HG02588 (cell line): ENCODE measurements around the gene SEC16A.

Experiments used
- ATAC-seq: cut with Tn5 transposase; IDR thresholded peaks from one replicate; pipeline ENCODE4 v1.9.1; 2021; ENCODE audit warnings: mild to moderate bottlenecking, moderate library complexity; ENCODE audit not compliant: unreplicated experiment

The SEC16A gene

DNA sequence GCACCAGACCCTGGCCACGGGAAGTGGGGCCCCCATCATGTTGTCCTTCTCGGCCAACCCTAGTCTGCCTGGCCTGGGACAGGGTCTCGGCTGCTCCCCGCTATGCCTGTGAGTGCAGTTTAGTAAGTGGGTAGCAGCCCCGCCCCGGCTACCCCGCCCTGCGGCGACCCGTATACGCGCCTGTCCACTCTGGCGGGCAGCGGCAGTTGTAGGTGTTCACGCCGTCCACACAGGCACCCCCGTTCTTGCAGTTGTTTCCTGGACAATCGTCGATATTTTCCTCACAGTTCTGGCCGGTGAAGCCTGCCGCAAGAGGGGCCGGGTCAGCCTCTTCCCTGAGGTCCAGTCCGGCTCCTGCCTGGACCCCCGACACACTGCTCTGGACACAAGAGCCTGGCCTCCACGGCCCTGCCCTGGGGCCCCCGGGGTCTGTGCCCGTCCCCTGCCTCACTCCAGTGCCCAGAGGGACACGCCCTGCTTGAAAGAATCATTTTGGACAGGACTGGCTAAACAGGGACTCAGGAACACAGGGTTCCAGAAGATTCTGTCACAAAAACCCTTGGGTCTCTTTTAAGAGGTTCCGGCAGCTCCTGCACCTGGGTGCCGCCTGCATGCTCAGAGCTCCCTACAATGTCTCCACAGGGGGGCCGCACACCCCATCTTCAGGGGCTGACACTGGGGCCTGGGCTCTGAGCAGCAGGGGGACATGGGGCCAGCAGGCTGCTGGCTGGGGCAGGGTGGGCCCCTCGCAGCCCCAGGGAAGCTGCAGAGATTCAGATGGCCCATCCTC, 36.6 kb upstream of the SEC16A start:
- ATAC-seq = no peak

DNA sequence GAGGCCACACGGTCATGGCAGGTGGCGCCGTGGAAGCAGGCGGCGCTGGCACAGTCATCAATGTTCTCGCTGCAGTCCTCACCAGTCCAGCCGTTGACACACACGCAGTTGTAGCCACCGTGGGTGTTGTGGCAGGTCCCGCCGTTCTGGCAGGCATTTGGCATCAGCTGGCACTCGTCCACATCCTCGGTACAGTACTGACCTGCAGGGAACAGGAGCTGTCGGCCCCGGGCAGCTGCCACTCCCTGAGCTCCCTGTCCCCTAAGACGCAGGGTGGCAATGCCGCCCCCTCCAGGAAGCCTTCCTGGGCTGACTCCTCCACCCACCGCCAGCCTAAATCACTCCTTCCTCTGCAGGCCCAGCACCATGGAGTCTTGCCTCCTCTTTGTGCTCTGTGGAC, 35.8 kb upstream of the SEC16A start:
- no peak for ATAC-seq

- ATAC-seq = no peak
These were observed 35.1 kb upstream of the SEC16A start for GRCh38 chr9:136517950-136518349.

DNA sequence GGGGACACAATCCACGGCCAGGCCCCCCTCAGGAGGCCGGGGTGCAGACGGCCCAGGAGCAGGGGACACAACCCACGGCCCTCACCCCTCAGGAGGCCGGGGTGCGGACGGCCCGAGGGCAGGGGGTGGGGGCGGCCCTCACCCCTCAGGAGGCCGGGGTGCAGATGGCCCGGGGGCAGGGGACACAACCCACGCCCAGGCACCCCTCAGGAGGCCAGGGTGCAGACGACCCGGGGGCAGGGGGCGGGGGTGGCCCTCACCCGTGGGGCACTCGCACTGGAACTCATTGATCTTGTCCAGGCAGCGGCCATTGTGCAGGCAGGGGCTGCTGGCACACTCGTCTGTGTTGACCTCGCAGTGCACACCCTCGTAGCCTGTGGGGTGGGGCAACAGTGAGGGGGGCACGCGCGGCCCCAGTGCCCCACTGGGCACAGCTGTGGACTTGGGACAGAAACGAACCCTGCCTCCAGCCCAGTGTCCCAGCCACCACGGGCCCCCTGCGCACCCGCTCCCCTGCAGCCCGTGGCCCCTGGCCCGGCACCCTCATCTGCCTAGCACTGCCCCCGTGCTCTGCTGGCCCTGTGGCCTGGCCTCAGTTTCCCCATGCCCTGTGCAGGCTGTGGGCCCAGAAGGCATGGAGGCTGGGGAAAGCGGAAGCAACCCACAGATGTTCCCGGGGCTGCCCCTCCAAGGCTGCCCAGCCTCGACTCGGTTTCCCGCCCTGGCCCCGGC, 34.3 kb upstream of the SEC16A start:
- no peak for ATAC-seq

GRCh38 chr9:136516191-136516654, 33.4 kb upstream of the SEC16A start:
- ATAC-seq = no peak

- no peak for ATAC-seq
These were observed 32.4 kb upstream of the SEC16A start for GRCh38 chr9:136515276-136515675.

- no peak for ATAC-seq
These were observed 31.3 kb upstream of the SEC16A start for GRCh38 chr9:136514022-136514714.

DNA sequence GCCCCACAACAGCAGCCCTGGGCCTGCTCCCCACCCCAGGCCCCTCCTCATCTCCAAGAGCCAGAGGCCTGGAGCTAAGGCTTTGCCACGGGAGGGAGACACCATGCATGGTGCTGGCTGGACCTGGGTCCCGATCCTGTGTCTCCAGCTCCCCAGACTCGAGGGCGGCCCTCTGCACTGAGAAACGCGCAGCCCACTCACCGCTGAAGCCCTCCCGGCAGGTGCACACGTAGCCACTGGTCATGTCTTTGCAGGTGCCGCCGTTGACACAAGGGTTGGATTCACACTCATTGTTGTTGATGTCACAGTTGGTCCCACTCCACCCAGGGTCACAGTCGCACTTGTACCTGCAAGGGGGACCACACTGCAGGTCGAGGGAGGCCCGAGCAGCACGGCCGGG, 30.4 kb upstream of the SEC16A start:
- ATAC-seq = no peak

GRCh38 chr9:136512651-136513071, 29.8 kb upstream of the SEC16A start:
- no peak for ATAC-seq

GRCh38 chr9:136511670-136512592, 29.1 kb upstream of the SEC16A start:
- ATAC-seq = no peak

GRCh38 chr9:136511144-136511669, 28.4 kb upstream of the SEC16A start:
- ATAC-seq = no peak

DNA sequence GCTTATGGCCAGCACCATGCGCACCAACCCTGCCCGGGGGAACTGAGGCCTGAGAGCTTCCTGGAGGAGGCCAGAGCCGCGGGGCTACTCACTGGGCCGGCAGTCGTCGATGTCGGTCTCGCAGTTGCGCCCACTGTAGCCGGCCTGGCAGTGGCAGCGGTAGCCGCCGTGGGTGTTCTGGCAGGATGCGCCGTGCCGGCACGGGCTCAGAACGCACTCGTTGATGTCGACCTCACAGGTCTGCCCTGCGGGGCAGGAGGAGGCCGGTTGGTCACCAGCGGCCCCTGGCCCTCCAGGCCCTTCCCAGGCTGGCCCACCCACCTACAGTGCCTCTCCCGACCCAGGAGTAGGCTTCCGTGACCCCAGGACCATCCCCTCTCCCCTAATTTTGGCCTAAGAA, 27.7 kb upstream of the SEC16A start:
- ATAC-seq = no peak

DNA sequence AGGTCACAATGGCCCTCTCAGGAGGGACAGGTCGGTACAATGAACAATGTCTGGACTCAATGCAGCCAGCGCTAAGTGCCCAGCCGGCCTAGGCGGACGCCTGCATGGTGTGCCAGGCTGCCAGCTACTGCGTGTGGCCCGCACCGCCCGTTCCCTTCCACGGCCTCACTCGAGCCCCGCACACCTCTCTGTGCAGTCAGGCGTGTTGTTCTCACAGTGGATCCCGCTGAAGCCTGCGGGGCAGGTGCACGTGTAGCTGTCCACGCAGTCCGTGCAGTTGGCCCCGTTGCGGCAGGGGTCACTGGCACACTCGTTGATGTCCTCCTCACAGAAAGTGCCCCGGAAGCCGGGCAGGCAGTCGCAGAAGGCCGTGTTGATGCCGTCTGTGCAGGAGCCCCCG, 26.7 kb upstream of the SEC16A start:
- ATAC-seq = no peak

- no peak for ATAC-seq
These were observed 26.1 kb upstream of the SEC16A start for GRCh38 chr9:136508729-136509500.

GRCh38 chr9:136507992-136508375, 25.1 kb upstream of the SEC16A start:
- ATAC-seq = no peak

GRCh38 chr9:136507221-136507991, 24.6 kb upstream of the SEC16A start:
- no peak for ATAC-seq

DNA sequence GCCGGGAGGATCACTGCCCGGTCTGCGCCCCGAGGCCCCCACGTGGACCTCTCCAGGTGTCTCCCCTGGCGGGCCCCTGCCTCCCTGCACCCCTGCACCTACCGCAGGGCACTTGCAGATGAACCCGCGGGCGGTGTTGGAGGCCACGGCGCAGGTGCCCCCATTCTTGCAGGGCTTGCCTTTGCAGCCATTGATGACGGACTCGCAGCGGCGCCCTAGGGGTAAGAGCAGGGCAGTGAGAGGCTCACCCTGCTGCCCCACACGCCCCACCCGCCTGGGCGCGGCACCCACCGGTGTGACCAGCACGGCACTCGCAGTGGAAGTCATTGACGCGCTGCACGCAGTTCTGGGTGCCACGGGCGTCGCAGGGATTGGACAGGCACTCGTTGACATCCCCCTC, 23.6 kb upstream of the SEC16A start:
- no peak for ATAC-seq

GRCh38 chr9:136505406-136506403, 22.9 kb upstream of the SEC16A start:
- no peak for ATAC-seq
